HepG2 (cell line): ENCODE measurements around the gene CD81. TPM values are rescaled to one million over a fixed set of nuclear protein-coding genes. Genes with fewer than 3 reads are reported as not detected.

ENCODE experiments used
- CBFB ChIP-seq: sonication (generic); formaldehyde crosslinking; IDR thresholded peaks from 2 replicates; pipeline ENCODE4 v1.4.0; 2020; ENCODE audit warnings: missing genetic modification reagents
- CBX5 ChIP-seq: sonication (generic); formaldehyde crosslinking; IDR thresholded peaks from 2 replicates; pipeline ENCODE4 v1.4.0; 2020; ENCODE audit warnings: missing genetic modification reagents, borderline replicate concordance
- GPN1 ChIP-seq: sonication (generic); formaldehyde crosslinking; IDR thresholded peaks from 2 replicates; pipeline ENCODE4 v1.5.1; 2020; ENCODE audit warnings: missing genetic modification reagents, borderline replicate concordance
- GTF2F1 ChIP-seq: fragments of 150-350 bp; IDR thresholded peaks from 2 replicates; pipeline ENCODE4 v1.6.1; 2014; ENCODE audit warnings: low read length
- HNRNPK ChIP-seq: fragments of 200-400 bp; formaldehyde crosslinking; IDR thresholded peaks from 2 replicates; pipeline ENCODE4 v1.6.1; 2018; ENCODE audit warnings: low read length, low read depth, moderate library complexity, mild to moderate bottlenecking; ENCODE audit not compliant: poor library complexity, severe bottlenecking
- IKZF4 ChIP-seq: sonication (generic); formaldehyde crosslinking; IDR thresholded peaks from 2 replicates; pipeline ENCODE4 v1.5.1; 2020; ENCODE audit warnings: borderline replicate concordance, mild to moderate bottlenecking, low read depth, missing genetic modification reagents; ENCODE audit errors: not compliant biosample characterization
- KDM4B ChIP-seq: sonication (generic); formaldehyde crosslinking; IDR thresholded peaks from 2 replicates; pipeline ENCODE4 v1.4.0; 2020; ENCODE audit warnings: missing genetic modification reagents
- MEIS1 ChIP-seq: sonication (generic); formaldehyde crosslinking; IDR thresholded peaks from 2 replicates; pipeline ENCODE4 v1.9.0; 2021; ENCODE audit warnings: mild to moderate bottlenecking, missing genetic modification reagents, moderate library complexity, borderline replicate concordance
- NBN ChIP-seq: fragments of 450-650 bp; conservative IDR thresholded peaks from 2 replicates; pipeline ENCODE4 v1.6.1; 2017
- NFE2L2 ChIP-seq: fragments of 150-350 bp; IDR thresholded peaks from 2 replicates; pipeline ENCODE4 v1.6.1; 2014; ENCODE audit warnings: low read length
- PHF8 ChIP-seq: sonication (generic); formaldehyde crosslinking; IDR thresholded peaks from 2 replicates; pipeline ENCODE4 v1.5.0; 2020; ENCODE audit warnings: missing genetic modification reagents
- RARG ChIP-seq: sonication (generic); formaldehyde crosslinking; IDR thresholded peaks from 2 replicates; pipeline ENCODE4 v1.4.0; 2020; ENCODE audit warnings: low read depth, mild to moderate bottlenecking, missing genetic modification reagents
- SALL2 ChIP-seq: sonication (generic); formaldehyde crosslinking; IDR thresholded peaks from 2 replicates; pipeline ENCODE4 v1.8.1; 2023; ENCODE audit warnings: mild to moderate bottlenecking, missing genetic modification reagents, inconsistent platforms
- ZBTB21 ChIP-seq: sonication (generic); formaldehyde crosslinking; IDR thresholded peaks from 2 replicates; pipeline ENCODE4 v1.4.0; 2020; ENCODE audit warnings: missing genetic modification reagents
- ZFP36L2 ChIP-seq: sonication (generic); formaldehyde crosslinking; IDR thresholded peaks from 2 replicates; pipeline ENCODE4 v1.4.0; 2020; ENCODE audit warnings: missing genetic modification reagents
- ZFP37 ChIP-seq: sonication (generic); formaldehyde crosslinking; IDR thresholded peaks from 2 replicates; pipeline ENCODE4 v1.4.0; 2020; ENCODE audit warnings: missing genetic modification reagents, borderline replicate concordance
- ZNF101 ChIP-seq: sonication (generic); formaldehyde crosslinking; IDR thresholded peaks from 2 replicates; pipeline ENCODE4 v1.4.0; 2020; ENCODE audit warnings: mild to moderate bottlenecking, low read depth, missing genetic modification reagents, borderline replicate concordance
- ZNF20 ChIP-seq: sonication (generic); formaldehyde crosslinking; IDR thresholded peaks from 2 replicates; pipeline ENCODE4 v1.4.0; 2020; ENCODE audit warnings: mild to moderate bottlenecking, moderate library complexity, missing genetic modification reagents
- ZNF235 ChIP-seq: sonication (generic); formaldehyde crosslinking; IDR thresholded peaks from 2 replicates; pipeline ENCODE4 v1.8.1; 2023; ENCODE audit warnings: mild to moderate bottlenecking, missing genetic modification reagents, borderline replicate concordance
- ZNF33A ChIP-seq: sonication (generic); formaldehyde crosslinking; IDR thresholded peaks from 2 replicates; pipeline ENCODE4 v1.5.1; 2020; ENCODE audit warnings: missing genetic modification reagents, mild to moderate bottlenecking, moderate library complexity, borderline replicate concordance
- ZNF605 ChIP-seq: sonication (generic); formaldehyde crosslinking; IDR thresholded peaks from 2 replicates; pipeline ENCODE4 v1.8.0; 2022; ENCODE audit warnings: mild to moderate bottlenecking, missing genetic modification reagents
- ZNF776 ChIP-seq: sonication (generic); formaldehyde crosslinking; IDR thresholded peaks from 2 replicates; pipeline ENCODE4 v1.4.0; 2020; ENCODE audit warnings: mild to moderate bottlenecking, missing genetic modification reagents
- polyA plus RNA-seq, 8 experiments: library from polyadenylated mRNA; depleted of rRNA in 3 of 8; stranded (reverse) in 7 of 8; unstranded in 1 of 8; fragments of >200 nt; fragmentation: Illumina TruSeq in 4 of 8; extraction: Trizol in 4 of 8; gene quantifications; 2 replicates each; pipeline versions ENCODE4 v1.2.1 to v1.2.3, GENCODE V29; 2011 to 2016; ENCODE audit warnings: low read depth in 4 of 8, missing spikeins in 1 of 8, mixed read lengths in 1 of 8; ENCODE audit not compliant: insufficient read depth in 1 of 8
- total RNA-seq, 5 experiments: library from RNA; depleted of rRNA; stranded (reverse); fragments of >200 nt; fragmentation: Illumina TruSeq; extraction: Trizol; gene quantifications; 2 replicates each; pipeline ENCODE4 v1.2.3, GENCODE V29; 2016; ENCODE audit warnings: low read depth in 1 of 5
- TF ChIP-seq, protein P1 (sequence below): sonication (generic); formaldehyde crosslinking; IDR thresholded peaks from 2 replicates; pipeline ENCODE4 v1.4.0; 2020; ENCODE audit warnings: mild to moderate bottlenecking, missing genetic modification reagents
- TF ChIP-seq, protein P2 (sequence below): sonication (generic); formaldehyde crosslinking; IDR thresholded peaks from 2 replicates; pipeline ENCODE4 v1.4.0; 2020; ENCODE audit warnings: missing genetic modification reagents, borderline replicate concordance
- TF ChIP-seq, protein P3 (sequence below): sonication (generic); formaldehyde crosslinking; IDR thresholded peaks from 2 replicates; pipeline ENCODE4 v1.5.0; 2020; ENCODE audit warnings: missing genetic modification reagents
- TF ChIP-seq, protein P4 (sequence below): sonication (generic); formaldehyde crosslinking; IDR thresholded peaks from 2 replicates; pipeline ENCODE4 v1.4.0; 2020; ENCODE audit warnings: mild to moderate bottlenecking, low read depth, missing genetic modification reagents

Gene CD81
- total and polyA plus RNA-seq, 2 of the 13 experiments (the other 11 are each of a cell fraction or from before 2014, with no cell fraction given): not detected

DNA sequence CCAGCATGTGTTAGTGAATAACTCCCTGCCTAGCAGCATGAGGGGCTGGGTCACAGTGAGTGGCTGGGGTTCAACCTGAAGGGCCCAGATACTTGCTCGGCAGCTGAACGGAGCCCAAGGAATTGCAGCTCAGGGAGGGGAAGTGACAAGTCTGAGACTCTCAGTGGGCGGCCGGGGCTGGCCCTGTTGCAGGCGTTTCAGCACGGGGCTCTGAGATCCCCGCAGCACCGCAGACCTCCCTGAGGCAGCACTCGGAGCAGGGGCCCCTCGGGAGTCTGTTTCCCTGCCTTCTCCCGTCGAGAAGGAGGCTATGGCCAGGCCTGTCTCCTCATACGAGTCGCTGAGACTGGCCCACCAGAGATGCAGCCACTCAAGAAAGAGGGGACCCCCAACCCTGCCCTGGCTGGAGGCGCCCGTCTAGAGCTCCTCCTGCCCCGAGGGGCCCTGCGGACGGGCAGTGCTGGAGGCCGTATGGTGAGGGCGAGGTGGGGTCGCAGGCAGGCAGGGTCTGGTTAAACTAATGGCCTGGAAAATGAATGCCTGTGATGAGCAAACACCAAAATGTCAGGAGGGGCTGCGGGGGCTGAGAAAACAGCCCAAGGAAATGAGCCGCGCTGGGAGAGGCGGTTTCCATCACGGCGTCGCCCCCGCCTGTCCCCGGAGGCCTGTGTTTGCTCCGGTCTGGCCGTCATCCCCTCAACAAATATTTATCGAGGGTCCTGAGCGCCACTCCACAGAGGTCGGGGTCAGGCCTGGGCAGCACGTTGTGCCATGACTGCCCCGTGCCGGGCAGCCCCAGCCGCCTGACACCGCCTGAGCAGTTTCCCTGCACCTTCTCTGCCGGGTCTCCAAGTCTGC, 32.7 kb downstream of the CD81 start (continued):
- TF ChIP-seq CBFB (CRISPR knock-in tag) (0 out of 2 replicates have a peak, but pooled peaks have one; percentile 39), KDM4B (no peak), ZNF235 (CRISPR knock-in tag) (no peak), ZBTB21 (CRISPR knock-in tag) (no peak), HNRNPK (no peak), RARG (no peak), IKZF4 (no peak), NFE2L2 (no peak), ZNF605 (CRISPR knock-in tag) (peak; percentile 65), ZNF776 (CRISPR knock-in tag) (no peak), GPN1 (CRISPR knock-in tag) (no peak), ZFP36L2 (CRISPR knock-in tag) (no peak), GTF2F1 (no peak), ZNF101 (CRISPR knock-in tag) (no peak), ZNF33A (no peak), ZNF20 (CRISPR knock-in tag) (no peak), MEIS1 (CRISPR knock-in tag) (peak; percentile 68; the same call in 1 of the 2 replicates), NBN (no peak), CBX5 (CRISPR knock-in tag) (peak; percentile 51; the same call in 1 of the 2 replicates), PHF8 (peak; percentile 29; the same call in 1 of the 2 replicates), ZFP37 (CRISPR knock-in tag) (peak; percentile 41; the same call in 1 of the 2 replicates), SALL2 (no peak; the same call in 1 of the 2 replicates)
- TF ChIP-seq, protein P1, sequence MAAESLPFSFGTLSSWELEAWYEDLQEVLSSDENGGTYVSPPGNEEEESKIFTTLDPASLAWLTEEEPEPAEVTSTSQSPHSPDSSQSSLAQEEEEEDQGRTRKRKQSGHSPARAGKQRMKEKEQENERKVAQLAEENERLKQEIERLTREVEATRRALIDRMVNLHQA: no peak
- TF ChIP-seq, protein P2, sequence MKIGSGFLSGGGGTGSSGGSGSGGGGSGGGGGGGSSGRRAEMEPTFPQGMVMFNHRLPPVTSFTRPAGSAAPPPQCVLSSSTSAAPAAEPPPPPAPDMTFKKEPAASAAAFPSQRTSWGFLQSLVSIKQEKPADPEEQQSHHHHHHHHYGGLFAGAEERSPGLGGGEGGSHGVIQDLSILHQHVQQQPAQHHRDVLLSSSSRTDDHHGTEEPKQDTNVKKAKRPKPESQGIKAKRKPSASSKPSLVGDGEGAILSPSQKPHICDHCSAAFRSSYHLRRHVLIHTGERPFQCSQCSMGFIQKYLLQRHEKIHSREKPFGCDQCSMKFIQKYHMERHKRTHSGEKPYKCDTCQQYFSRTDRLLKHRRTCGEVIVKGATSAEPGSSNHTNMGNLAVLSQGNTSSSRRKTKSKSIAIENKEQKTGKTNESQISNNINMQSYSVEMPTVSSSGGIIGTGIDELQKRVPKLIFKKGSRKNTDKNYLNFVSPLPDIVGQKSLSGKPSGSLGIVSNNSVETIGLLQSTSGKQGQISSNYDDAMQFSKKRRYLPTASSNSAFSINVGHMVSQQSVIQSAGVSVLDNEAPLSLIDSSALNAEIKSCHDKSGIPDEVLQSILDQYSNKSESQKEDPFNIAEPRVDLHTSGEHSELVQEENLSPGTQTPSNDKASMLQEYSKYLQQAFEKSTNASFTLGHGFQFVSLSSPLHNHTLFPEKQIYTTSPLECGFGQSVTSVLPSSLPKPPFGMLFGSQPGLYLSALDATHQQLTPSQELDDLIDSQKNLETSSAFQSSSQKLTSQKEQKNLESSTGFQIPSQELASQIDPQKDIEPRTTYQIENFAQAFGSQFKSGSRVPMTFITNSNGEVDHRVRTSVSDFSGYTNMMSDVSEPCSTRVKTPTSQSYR (CRISPR knock-in tag): no peak
- TF ChIP-seq, protein P3, sequence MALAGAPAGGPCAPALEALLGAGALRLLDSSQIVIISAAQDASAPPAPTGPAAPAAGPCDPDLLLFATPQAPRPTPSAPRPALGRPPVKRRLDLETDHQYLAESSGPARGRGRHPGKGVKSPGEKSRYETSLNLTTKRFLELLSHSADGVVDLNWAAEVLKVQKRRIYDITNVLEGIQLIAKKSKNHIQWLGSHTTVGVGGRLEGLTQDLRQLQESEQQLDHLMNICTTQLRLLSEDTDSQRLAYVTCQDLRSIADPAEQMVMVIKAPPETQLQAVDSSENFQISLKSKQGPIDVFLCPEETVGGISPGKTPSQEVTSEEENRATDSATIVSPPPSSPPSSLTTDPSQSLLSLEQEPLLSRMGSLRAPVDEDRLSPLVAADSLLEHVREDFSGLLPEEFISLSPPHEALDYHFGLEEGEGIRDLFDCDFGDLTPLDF (CRISPR knock-in tag): no peak
- TF ChIP-seq, protein P4, sequence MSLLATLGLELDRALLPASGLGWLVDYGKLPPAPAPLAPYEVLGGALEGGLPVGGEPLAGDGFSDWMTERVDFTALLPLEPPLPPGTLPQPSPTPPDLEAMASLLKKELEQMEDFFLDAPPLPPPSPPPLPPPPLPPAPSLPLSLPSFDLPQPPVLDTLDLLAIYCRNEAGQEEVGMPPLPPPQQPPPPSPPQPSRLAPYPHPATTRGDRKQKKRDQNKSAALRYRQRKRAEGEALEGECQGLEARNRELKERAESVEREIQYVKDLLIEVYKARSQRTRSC (CRISPR knock-in tag): no peak
